NCI-H345 treated with DMSO at 0.1 percent for 48 hours (cell line): ENCODE measurements around the gene SLC2A4.
A peak's percentile ranks its signal among the peaks of the same experiment; 100 is the strongest.

Experiments used
- DNase-seq: peaks from one replicate; lab custom pipeline; 2025; ENCODE audit not compliant: unreplicated experiment; lab: John Stamatoyannopoulos, UW

Gene SLC2A4

DNA sequence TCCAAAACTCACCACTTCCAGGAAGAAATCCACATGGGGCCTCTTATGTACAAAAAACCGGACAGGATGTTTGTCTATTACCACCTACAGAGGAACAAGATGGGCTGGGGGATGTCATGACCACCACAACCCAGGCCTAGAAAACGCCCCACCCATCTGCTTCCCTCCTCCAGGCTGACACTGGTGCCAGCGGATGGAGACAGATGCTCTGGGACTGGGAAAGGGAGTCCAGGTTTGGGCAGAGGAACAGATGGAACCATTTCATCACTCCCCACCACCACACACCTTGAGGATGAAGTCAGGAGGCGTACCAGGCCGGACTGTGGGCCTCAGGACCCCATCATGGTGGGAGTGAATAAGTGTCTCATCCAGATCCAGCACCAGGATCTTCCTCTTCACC is 34.7 kb upstream of the SLC2A4 start:
- no peak for DNase-seq

DNA sequence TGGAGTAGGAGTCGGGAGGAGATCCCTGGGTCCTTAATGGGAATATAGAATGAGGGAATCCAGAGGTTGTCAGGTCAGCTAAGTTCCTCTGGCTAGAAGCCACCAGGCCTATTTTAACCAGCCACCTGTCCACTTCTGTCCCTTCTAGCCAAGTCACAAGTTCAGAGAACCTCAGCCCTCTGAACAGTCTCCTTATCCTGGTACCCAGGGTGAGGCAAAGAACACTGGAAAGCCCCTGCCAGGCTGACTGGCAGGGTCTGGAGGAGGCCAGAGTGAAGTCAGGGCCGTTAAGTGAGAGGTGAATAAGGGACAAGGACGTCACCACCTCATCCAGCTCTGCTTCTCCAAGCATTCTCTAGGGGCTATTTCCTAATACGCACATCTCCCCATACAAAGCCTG is 32.7 kb upstream of the SLC2A4 start:
- no peak for DNase-seq

DNA sequence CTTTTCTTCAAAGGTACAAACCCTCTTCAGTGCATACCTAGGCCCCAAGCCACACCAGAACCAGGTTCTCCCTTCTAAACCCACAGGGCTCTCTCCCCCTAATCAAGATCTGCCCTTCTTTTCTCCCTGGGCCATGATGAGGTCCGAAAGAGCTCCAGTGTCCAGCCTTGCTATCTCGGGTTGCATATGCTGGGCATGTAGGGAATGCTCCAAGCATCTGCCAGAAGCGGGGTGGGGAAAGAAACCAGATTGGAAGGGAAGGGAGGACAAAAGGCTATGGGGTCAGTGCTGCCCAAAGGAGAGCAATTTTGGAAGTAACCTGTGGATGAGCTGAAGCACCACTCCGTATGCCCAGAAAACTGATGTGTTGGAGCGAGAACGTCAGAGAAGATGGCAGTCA is 32.3 kb upstream of the SLC2A4 start:
- DNase-seq: no peak

DNA sequence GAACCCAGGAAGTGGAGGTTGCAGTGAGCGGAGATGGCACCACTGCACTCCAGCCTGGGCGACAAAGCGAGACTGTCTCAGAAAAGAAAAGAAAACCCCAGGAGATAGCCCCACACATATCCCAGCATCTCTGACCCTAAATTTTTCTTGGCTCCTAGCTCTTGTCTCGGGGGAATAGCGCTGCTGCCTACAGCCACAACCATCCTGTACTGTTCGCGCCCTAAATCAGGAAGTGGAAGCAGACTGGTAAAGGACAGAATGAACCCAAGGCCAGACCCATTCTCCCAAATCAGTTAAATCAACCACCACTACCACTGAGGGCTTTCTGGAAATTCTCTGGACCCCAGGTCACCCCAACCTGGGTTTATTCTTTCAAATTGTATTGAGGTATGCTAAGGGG is 31.7 kb upstream of the SLC2A4 start:
- DNase-seq: no peak

DNA sequence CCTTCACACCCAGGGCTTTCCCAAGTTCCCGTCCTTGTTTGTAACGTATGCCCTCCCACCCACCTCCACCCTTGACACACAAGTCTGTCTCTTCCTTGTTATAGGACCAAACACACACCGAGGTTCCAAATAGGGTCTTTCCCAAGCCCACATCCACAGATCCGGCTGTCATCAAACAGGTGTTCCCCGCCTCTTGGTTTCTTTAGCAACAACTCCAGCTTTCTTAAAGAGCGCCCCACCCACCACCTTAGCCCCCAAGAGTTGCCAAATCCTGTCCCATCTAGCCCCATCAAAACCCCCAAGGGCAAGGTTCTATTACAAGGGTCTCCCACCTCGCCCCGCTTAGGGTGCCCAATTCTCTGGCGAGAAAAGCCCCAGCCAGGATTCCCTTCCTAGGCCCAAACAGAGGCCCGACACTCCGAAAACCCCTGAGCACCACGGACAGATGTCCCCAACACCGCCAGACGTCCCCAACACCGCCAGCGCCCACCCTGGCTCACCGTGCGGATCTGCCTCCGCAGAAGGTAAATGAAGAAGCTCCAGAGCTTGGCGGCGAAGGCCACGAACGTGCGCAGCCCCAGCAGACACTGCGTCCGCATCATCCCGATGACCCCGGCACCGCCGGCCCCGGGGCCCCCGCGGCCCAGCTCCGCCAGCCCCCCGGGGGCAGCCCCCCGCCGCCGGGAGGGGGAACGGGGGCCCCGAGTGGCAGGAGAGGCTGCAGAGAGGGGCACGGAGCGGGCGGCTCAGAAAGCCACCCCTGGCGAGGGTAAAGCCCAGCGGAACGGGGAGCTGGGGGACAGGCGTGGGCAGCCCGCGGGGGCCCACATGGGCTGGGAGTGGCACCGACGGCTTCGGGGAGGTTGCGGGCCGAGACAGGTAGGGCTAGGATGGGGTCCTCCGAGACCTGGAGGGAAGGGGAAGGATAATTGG is 30.6 kb upstream of the SLC2A4 start:
- no peak for DNase-seq

DNA sequence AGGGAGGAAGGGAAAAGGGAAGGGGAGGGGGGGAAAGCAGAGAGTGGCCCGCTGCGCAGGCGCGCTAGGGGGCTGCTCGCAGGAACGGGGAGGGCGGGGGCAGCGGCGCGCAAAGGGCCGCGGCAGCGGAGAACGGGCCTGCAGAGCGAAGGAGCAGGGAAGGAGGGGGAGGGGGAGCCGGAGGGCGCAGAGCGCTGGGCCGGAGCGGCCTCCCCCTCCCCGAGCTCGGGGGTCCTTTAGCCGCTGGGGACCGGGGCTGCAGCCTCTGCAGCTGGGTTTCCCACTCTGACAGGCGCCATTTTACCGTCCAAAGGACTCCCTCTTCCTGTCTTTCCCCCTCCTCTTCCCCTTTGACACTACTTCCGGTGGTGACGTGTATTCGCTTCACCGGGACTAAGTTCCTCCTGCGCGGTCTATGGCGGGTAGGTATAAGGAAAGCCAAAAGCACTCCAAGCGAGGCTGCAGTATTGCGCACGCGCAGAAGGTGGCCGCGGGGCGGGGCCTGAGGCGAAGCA is 29.8 kb upstream of the SLC2A4 start, which contains the start of gene CTDNEP1:
TSS of gene CTDNEP1 (minus strand) at position 74 of the 515 bp plus-strand sequence. CDS start 438 bp downstream, outside the sequence.
- DNase-seq: peak; percentile 88

DNA sequence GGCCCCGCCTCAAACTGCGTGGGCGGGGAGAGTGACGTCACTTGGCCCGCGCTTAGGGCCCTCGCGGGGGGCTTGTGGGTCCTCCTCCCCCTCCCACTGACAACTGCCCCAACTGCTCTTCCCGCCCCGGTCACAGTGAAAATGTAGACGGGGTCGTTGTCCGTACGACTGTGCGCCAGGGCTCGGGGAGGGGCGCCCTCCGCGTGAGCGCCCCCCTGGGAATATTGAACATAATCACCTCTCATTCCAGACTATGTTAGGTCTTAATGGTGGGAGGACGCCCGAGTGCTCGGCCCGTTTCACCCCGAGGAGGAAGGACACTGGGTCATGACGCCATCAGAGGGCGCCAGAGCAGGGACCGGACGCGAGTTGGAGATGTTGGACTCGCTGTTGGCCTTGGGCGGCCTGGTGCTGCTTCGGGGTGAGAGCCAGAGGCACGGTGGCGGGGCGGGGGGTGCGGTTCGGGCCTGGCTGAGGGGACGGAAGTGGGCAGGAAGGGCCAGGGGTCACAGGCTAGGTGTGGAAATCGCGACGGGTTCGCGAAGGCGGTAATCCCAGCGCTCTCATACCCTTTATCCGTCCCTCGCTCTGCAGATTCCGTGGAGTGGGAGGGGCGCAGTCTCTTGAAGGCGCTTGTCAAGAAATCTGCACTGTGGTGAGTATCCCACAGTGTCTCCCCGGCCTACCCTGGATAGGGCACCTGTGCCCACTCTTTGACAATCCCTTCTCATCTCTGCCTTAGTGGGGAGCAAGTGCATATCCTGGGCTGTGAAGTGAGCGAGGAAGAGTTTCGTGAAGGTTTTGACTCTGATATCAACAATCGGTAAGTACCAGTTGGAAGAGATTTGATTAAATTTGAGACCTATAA is 29.1 kb upstream of the SLC2A4 start, which contains the start of gene ELP5:
TSS of gene ELP5 (plus strand) at position 40 of the 868 bp plus-strand sequence. CDS start at position 376, 336 bp downstream.
- DNase-seq: no peak

DNA sequence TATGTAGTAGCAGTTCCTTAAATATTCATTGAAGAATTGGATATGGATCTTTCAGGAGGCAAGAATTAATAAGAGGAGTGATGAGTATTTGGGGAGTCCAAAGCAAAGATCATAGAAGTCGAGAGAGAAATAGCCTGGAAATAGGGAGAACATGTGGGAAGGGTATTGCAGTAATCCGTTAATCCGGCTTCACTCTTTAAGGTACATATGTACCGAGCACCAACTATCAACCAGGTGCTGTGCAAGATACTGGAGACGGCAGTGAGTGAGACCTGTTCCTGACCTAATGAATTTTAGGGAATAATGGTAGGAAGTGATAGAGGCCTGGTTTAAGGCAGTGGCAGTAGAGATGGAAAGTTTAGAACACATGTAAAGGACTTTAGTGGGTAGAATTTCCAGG is 28.4 kb upstream of the SLC2A4 start:
- no peak for DNase-seq

DNA sequence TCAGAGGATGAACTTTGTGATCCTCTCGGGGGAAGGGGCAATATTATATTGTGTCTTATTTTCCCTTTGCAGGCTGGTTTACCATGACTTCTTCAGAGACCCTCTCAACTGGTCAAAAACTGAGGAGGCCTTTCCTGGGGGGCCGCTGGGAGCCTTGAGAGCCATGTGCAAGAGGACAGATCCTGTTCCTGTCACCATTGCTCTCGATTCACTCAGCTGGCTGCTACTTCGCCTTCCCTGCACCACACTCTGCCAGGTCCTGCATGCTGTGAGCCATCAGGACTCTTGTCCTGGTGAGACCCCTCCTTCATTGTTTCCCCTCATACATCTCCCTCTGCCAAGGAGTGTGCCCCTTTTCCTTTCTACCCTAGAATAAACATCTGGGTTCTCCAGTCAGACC is 27.0 kb upstream of the SLC2A4 start:
- no peak for DNase-seq

DNA sequence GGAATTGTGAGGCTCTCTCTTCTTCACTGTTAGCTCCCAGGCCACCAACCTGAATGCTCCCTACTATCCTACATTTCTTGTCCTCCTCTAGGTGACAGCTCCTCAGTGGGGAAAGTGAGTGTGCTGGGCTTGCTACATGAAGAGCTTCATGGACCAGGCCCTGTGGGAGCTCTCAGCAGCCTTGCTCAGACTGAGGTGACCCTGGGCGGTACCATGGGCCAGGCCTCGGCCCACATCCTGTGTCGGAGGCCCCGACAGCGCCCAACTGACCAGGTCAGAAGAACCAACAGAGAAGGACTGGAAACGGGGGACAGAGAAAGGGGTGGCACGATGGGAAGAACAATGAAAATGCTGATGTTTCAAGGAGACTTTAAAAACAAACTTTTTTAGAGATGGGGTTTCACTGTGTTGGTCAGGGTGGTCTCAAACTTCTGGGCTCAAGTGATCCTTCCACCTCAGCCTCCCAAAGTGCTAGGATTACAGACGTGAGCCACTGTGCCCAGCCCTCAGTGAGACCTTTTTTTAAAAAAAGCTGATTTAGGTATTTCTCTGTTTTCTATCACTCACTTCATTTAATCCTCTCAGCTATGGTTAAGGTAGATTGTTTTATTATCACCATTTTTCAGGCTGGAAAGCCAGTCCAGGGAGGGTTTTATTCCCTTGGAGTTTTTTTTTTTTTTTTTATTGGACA is 24.6 kb upstream of the SLC2A4 start:
- no peak for DNase-seq

DNA sequence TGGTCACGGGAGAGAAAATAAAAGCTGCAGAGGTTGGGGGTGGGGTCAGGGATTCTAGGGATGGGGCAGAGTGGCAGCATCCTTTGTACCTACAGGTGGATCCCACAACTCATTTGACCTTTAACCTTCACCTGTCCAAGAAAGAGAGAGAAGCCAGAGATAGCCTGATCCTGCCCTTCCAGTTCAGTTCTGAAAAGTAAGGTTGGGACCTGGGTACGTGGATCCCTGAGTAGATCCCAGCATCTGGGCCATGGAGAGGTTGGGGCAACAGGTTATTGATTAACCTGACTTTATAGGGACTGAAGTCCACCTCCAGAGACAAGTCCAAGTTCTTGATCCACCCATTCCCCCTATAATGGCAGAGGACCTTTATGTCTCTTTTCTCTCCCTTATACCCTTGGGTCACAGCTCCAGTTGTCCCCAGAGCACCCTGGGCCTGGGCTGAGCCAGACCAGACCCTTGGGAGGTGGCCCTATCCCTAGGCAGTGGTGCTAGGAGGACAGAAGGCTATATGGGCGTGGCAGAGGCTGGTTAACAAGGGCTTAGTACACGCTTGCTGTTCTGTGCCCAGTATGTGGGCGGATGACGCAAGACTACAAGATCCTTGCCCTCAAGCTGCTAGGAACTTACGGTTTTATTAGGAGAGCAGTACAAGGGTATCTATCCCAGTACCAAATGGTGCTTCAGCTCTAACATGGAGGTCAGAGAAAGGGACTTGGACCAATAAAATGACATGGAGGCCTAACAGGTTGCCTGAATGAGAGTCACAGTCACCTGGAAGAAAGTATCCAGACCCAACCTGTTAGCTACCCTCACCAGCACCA is 22.6 kb upstream of the SLC2A4 start:
- DNase-seq: no peak

DNA sequence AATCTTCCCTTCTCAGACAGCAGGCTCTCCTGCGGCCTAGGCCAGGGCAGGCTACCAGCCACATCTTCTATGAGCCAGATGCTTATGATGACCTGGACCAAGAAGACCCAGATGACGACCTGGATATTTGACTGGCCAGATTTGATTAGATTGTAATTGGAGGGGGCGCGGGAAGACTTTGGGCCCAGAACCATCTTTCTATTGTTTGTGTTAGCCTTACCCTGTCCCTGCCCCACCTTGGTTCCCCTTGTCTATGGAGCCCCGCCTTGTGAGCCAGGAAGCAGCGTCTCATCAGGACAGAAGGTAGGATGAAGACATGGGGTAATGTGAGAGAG is 22.0 kb upstream of the SLC2A4 start:
- no peak for DNase-seq

DNA sequence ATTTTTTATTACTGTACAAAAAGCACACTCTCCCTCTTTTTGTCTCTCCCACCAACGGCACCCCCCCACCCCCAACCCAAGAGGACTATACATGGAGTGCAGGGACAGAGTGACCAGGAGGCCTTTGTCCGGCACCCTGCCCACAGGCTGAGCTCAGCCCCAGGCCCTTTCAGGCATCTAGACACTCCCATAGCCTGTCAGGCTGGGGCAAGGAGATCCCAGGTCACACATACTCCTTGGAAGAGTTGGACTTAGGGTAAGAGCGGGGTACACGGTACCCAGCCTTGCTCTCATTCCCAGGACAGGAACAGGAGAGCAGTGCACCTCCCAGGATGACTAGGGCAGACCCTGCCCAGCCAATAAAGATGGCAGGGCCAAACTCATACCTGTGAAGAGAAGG is 21.4 kb upstream of the SLC2A4 start:
- DNase-seq: no peak

DNA sequence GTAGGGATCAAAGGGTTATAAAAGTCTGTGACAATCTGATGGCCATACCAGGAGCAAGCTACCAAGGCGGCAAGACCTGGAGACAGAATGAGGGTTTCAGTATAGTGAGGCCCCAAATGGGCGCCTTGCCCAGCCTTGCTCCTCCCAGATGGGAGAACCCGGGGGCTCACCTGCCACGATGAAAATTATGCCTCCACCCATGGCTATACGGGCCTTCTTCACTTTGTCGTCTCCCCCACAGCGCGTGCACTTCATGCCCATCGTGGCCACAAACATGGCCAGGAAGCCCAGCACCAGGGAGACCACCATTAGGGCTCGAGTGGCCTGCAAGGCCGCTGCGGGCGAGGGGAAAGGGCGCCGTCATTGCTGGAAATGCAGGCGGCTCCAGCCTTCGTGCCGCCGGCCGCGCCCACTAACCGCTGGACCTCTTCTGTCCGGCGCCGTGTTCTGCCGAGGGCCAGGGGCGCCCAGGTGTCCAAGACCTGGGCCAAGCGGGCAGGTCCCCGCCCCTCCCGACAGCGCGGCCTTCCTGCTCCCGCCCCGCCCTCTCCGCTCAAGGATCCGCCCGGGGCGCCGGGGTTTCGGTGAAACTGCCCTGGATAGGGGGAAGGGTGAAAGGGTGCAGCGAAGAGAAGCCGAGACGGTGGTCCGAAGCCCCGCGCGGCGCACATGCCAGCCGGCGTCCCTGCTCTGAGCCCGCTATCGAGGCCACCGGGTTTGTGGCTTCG is 20.7 kb upstream of the SLC2A4 start:
- no peak for DNase-seq

DNA sequence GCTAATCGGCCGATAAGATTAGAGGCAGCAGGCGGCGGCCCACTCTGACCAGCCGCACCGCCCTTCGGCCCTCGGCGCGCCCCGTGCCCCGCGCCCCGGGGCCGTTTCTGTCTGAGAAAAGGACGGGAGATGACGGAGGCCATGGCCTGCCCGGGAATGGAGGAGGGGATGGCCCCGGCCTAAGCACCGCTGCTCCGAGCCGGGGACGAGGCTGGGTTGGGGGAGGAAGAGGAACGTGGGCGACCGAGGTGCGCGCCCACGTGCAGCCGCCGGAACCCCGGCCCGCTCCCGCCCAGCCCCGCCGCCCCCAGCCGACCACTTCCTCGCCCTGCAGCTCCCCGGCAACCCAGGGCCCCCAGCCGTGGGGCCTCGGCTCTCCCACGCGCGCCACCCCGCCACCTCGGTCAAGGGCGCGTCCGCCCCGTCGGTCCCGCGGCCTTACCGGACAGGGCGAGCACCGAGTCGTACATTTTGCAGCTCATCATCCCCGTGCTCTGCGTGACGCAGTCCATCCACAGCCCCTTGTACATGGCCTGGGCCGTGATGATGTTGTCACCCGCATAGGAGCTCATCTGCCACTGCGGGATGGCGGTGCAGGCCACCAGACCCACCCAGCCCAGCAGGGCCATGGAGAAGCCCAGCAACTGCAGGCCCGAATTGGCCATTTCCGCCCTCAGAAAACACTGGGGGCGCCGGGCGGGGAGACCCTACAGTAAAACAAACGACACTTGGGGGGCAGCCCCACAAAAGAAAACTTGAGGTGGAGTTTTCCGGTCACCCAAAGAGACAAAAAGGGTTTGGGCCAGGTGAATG is 19.9 kb upstream of the SLC2A4 start:
- DNase-seq: no peak

DNA sequence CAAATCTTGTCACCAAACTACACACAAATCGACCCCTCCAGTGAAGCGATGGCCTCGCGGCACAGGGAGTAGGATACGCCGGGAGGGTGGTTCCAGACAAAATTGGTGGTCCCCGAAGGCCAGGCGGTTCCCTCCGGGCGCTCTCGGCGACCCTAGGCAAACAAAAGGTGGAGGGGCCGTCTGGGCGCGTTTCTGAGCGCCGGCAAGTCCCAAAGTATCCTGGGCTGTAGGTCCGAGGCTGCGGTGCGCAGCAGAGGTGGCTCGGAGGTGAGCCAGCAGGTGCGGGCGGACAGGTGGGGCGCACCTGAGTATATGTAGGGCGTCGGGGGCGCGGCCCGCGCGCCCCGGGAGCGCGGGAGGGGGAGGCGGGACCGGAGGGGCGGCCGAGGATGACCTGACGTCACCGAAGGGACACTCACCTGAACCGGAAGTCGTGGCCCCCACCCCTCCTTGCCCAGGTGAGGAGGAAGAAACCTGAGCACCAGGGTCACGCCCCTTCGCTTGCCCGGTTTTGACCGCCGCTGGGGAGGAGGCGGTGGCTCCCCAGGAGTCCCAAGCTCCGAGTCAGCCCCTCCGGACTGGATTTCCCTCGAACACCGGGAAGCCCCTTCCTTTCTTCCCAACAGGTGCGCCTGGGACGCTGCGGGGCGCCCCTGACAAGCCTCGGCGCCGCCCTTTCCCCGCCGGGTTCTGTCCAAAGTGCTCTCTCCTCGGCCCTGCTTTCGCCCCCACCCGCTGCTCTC is 19.2 kb upstream of the SLC2A4 start, which contains the start of gene CLDN7:
TSS of gene CLDN7 (minus strand) at position 287 of the 743 bp plus-strand sequence. CDS start 435 bp downstream, outside the sequence.
- peak; percentile 59 for DNase-seq

DNA sequence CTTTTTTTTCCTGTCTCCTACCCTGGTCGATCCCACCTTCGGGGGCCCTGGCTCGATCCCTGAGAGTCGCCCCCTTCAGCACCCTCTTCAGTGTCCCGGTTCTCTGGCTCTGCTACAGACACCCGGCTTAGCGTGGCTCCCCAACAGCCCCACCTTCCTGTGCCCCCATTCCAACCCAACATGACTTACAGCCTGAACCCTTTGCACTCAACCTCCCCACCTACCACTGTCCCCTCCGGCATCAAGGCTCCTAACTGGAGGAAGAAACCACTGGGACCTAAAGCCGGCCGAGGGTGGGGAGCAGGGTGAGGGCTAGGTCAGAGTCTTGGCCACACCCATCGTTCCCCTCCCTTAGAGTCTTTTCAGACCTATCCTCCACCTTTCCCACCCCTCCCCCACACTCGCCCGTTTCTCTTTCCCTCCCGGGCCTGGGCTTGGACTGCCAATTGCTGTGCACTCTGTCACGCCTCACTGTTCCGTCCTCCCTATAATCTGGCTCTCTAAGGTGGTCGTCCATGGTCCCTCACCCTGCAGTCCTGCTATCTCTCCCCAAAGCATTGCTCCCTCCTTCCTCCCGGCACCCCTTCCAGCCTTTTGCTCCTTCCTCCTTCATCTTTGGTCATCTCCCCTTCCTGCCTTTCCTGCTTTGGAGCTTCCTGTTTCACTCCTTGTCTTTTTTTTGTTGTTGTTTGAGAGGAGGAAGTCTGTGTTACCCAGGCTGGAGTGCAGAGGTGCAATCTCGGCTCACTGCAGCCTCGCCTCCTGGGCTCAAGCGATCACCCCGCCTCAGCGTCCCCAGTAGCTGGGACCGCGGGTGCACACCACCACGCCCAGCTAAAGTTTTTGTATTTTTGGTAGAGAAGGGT is 18.4 kb upstream of the SLC2A4 start:
- DNase-seq: no peak
